ENCODE data around the gene KCNN3.

Gene KCNN3

GRCh38 chr1:154860156-154860870 is 9.8 kb downstream of the KCNN3 start:
- no peak for DNase-seq

GRCh38 chr1:154859786-154860155 is 10.3 kb downstream of the KCNN3 start:
- no peak for DNase-seq

- no peak for DNase-seq
These were observed 10.8 kb downstream of the KCNN3 start for GRCh38 chr1:154859151-154859785.

GRCh38 chr1:154857441-154858215 is 12.5 kb downstream of the KCNN3 start:
- DNase-seq: no peak

- no peak for DNase-seq
These were observed 13.1 kb downstream of the KCNN3 start for GRCh38 chr1:154857022-154857421.

GRCh38 chr1:154856544-154856943 is 13.5 kb downstream of the KCNN3 start:
- no peak for DNase-seq

- peak; percentile 96 to 98 for DNase-seq
These were observed 14.0 kb downstream of the KCNN3 start for GRCh38 chr1:154856049-154856448.

GRCh38 chr1:154855186-154855851 is 14.8 kb downstream of the KCNN3 start:
- DNase-seq: no peak

- no peak for DNase-seq
These were observed 17.2 kb downstream of the KCNN3 start for GRCh38 chr1:154852845-154853244.

- DNase-seq: no peak
These were observed 18.5 kb downstream of the KCNN3 start for GRCh38 chr1:154851392-154852177.

- DNase-seq: no peak
These were observed 20.4 kb downstream of the KCNN3 start for GRCh38 chr1:154849645-154850131.

GRCh38 chr1:154848983-154849382 is 21.1 kb downstream of the KCNN3 start:
- DNase-seq: peak; percentile 53 to 66

GRCh38 chr1:154847891-154848290 is 22.2 kb downstream of the KCNN3 start:
- DNase-seq: peak; percentile 89 to 97

- DNase-seq: peak in 1 of 2 experiments; percentile 16
These were observed 23.3 kb downstream of the KCNN3 start for GRCh38 chr1:154846565-154847442.

- DNase-seq: peak; percentile 30 to 65
These were observed 24.2 kb downstream of the KCNN3 start for GRCh38 chr1:154845879-154846278.

- no peak for DNase-seq
These were observed 24.9 kb downstream of the KCNN3 start for GRCh38 chr1:154845174-154845573.

GRCh38 chr1:154844297-154844681 is 25.8 kb downstream of the KCNN3 start:
- DNase-seq: no peak

- DNase-seq: peak in 1 of 2 experiments; percentile 39
These were observed 26.3 kb downstream of the KCNN3 start for GRCh38 chr1:154843636-154844296.

- peak; percentile 94 to 96 for DNase-seq
These were observed 27.4 kb downstream of the KCNN3 start for GRCh38 chr1:154842635-154843034.

- no peak for DNase-seq
These were observed 28.7 kb downstream of the KCNN3 start for GRCh38 chr1:154841384-154841783.
